Fibroblast of mammary gland (primary cell): ENCODE data around the gene ODC1.

Experiments
- DNase-seq: peaks from one replicate; pipeline ENCODE4 v3.0.0-alpha.2; 2010; ENCODE audit warnings: low read depth
- H3K4me3 ChIP-seq: 2 replicates; pipeline ENCODE4 v1.5.1; 2011; ENCODE audit warnings: low read depth, mild to moderate bottlenecking, low read length, moderate library complexity; ENCODE audit not compliant: control insufficient read depth
- TF ChIP-seq, protein P1 (sequence below): conservative IDR thresholded peaks from 2 replicates; pipeline ENCODE4 v1.5.1; 2011; ENCODE audit warnings: low read depth, low read length, inconsistent platforms; ENCODE audit not compliant: control insufficient read depth, insufficient read depth

ODC1 gene

DNA sequence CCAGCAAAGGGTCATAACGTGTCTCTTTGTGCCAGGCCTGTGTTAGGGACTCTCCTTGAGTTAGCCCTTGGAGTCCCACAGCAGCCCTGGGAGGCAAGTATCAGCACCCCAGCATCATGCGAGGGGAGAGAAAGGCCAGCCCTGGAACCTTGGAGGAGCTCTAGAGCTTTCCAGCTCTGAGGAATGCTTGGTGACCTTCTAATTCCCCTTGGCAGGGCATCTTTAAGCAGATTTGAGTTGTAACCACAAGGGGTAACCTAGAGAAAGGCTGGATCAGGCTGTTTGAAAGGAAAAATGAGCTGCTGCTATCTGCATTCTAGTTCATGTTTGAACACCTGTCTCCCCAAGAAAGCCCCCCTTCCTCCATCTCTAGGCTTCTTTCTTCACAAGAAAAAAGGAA, 23.8 kb upstream of the ODC1 start:
- H3K4me3 ChIP-seq, result no peak overlapping the region
- TF ChIP-seq, protein P1, sequence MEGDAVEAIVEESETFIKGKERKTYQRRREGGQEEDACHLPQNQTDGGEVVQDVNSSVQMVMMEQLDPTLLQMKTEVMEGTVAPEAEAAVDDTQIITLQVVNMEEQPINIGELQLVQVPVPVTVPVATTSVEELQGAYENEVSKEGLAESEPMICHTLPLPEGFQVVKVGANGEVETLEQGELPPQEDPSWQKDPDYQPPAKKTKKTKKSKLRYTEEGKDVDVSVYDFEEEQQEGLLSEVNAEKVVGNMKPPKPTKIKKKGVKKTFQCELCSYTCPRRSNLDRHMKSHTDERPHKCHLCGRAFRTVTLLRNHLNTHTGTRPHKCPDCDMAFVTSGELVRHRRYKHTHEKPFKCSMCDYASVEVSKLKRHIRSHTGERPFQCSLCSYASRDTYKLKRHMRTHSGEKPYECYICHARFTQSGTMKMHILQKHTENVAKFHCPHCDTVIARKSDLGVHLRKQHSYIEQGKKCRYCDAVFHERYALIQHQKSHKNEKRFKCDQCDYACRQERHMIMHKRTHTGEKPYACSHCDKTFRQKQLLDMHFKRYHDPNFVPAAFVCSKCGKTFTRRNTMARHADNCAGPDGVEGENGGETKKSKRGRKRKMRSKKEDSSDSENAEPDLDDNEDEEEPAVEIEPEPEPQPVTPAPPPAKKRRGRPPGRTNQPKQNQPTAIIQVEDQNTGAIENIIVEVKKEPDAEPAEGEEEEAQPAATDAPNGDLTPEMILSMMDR, result no peak
- no peak for DNase-seq

DNA sequence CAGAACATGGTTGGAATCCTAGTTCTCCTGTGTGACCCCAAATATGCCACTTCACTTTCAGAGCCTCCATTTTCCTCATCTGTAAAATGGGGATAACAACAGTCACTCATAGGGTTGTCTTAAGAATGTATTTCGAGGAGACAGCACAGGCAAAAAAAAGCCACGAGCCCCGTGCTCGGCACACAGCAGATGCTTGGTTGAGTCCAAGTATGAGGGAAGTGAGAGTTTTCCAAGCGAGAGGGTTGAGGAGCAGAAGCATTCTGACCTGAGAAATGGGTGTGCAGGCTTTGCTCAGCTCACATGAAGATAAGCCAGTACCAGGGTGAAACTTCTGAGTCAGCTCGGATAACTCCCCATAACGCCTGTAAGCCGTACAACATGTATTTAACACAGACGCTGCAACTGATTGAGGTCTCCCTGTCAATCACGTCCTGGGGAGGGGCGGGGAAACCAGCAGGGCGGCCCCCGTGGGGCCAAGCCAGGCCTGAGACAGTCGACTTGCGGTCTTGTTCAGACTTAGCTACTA, 23.0 kb upstream of the ODC1 start:
- TF ChIP-seq, protein P1, result no peak
- H3K4me3 ChIP-seq, result no peak overlapping the region
- no peak for DNase-seq

DNA sequence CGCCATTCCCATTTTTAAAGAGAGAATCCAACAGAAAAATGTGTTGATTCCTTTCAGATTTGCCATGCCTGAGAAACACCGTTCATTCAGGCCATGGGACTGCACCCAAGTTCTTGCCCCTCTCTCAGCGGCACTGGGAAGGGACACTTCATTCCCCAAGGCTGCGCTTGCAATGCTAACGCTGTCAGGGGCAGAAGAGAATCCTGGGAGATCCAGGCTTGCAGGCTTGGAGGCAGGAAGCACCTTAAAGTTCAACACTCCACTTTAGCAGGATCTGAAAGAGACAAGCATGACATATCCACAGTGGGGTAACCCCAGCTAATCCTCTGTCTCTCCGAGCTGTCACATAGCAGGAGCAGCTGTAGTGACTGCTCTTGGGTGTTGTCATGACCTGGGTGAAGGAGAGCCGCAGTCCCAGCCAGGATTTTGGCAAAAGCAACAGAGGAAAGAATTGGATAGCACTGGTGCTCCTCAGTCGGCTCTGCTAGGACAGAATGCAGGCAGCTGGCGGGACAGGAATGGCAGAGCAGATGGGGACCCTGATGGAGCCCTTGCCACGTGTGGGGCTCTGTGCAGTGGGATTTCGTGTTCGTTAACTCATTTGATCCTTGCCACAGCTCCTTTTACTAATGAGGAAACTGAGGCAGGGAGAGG, 22.0 kb upstream of the ODC1 start:
- TF ChIP-seq, protein P1, result no peak
- no peak for DNase-seq

DNA sequence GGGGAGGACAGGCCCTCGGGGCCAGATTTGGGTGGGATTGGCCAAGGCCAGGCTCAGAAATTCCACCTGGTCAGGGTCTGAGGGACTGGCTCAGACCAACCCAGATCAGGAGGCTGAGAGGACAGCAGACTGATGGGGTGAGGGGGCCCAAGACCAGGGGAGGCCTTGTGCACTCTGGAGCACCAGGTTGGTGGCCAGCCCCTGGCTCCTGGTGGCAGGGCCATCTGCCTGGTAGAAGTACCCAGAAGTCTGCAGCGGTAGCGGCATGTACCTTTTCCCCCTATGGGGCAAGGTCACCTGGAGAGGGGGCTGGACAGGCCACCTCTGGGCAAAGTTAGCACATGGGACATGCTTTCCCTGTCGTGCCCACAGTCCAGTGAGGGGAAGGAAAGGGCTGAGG, 21.2 kb upstream of the ODC1 start:
- DNase-seq, result no peak
- TF ChIP-seq, protein P1, result no peak
- H3K4me3 ChIP-seq, result no peak overlapping the region

More for the DNA sequence above, 22.0 kb upstream of the ODC1 start:
- no peak overlapping the region for H3K4me3 ChIP-seq

DNA sequence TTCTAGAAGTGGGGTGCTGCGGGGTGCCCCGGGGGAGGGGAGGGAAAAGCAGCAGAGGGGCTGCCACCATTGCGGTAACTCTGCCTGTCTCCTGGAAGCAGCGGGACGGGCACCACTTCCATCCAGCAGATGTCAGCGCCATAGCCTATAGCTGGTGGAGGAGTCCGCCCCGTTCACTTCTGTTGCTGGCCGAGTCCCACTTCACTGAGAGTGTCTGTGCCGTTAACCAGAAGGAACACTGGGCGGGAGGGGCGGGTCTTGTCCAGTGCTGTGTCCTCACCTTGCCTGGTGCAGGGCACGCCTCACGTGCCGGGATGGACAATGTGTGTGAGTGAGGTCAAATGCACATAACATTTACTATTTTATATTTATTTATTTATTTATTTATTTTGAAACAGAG, 19.3 kb upstream of the ODC1 start:
- H3K4me3 ChIP-seq, result no peak overlapping the region
- DNase-seq, result no peak
- TF ChIP-seq, protein P1, result no peak

DNA sequence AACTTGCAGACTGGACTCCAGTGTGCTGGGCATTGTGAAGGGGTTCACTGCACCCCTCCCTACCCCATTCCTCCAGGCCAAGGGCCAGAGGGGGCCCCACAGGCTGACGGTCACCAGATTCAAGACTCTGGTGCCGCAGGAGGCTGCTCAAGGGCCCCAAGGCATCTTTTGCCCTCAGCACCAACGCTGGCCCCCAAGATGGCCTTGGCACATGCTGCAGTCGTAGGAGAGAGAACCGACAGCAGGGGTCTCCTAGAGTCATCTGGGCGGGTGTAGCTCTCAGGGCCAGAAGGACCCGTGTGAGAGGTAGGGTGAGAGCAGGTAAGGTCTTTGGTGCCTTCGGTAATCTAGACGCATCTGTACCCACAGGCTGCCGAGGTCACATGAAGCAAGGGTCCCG, 18.7 kb upstream of the ODC1 start:
- no peak for DNase-seq
- TF ChIP-seq, protein P1, result no peak
- H3K4me3 ChIP-seq, result no peak overlapping the region
